HFF-Myc (cell line): Measurements from ENCODE around the gene LRPPRC.

Experiments used
- DNase-seq: peaks from one replicate; pipeline ENCODE4 v3.0.0-alpha.2; 2011; ENCODE audit warnings: low read depth; ENCODE audit errors: extremely low read depth
- H3K4me3 ChIP-seq: replicated peaks from 2 replicates; pipeline ENCODE4 v1.5.1; 2011; ENCODE audit warnings: low read depth, mild to moderate bottlenecking, control low read depth, low read length
- TF ChIP-seq, protein P1 (sequence below): IDR thresholded peaks from 2 replicates; pipeline ENCODE4 v1.5.1; 2012; ENCODE audit warnings: mild to moderate bottlenecking, low read depth, low read length, control low read depth; ENCODE audit errors: missing control alignments

Gene LRPPRC

DNA sequence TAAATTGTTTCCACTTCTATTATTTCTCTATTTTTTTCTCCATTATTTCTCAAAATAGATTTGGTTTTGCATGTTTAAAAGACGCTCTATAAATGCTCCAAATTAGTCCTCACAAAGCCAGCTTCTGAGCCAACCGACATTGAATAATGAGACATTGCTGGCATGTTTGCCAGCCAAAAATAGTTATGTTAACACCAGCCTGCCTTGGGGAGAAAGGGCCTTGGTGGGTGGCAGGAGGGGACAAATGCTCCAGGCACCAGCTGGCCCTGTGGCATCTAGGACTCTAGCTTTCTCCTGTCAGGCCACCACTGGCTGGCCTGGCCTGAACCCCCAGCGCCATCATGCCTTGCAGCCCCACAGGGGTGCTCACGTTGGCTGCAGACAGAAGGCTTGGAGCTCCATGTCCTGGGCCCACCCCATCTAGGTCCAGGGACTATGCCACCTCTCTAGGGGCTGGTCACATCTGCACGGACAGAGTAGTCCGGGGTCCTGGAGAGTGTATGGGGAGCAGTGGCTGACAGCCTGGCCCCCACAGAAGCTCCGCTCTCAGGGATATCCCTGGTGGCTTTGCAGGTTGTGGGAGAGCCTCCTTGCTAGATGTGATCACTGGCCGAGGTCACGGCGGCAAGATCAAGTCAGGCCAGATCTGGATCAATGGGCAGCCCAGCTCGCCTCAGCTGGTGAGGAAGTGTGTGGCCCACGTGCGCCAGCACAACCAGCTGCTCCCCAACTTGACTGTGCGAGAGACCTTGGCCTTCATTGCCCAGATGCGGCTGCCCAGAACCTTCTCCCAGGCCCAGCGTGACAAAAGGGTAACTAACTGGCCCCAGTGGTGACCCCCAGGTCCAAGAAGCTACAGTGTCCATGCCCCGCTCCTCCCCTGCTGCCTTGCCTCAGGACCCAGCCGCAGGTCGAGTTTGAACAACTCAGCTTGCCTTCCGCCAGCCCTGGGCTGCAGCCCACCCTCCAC lies 144.5 kb downstream of the LRPPRC start:
- H3K4me3 ChIP-seq, result no peak overlapping the region
- DNase-seq, result no peak
- TF ChIP-seq, protein P1, sequence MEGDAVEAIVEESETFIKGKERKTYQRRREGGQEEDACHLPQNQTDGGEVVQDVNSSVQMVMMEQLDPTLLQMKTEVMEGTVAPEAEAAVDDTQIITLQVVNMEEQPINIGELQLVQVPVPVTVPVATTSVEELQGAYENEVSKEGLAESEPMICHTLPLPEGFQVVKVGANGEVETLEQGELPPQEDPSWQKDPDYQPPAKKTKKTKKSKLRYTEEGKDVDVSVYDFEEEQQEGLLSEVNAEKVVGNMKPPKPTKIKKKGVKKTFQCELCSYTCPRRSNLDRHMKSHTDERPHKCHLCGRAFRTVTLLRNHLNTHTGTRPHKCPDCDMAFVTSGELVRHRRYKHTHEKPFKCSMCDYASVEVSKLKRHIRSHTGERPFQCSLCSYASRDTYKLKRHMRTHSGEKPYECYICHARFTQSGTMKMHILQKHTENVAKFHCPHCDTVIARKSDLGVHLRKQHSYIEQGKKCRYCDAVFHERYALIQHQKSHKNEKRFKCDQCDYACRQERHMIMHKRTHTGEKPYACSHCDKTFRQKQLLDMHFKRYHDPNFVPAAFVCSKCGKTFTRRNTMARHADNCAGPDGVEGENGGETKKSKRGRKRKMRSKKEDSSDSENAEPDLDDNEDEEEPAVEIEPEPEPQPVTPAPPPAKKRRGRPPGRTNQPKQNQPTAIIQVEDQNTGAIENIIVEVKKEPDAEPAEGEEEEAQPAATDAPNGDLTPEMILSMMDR, result no peak

DNA sequence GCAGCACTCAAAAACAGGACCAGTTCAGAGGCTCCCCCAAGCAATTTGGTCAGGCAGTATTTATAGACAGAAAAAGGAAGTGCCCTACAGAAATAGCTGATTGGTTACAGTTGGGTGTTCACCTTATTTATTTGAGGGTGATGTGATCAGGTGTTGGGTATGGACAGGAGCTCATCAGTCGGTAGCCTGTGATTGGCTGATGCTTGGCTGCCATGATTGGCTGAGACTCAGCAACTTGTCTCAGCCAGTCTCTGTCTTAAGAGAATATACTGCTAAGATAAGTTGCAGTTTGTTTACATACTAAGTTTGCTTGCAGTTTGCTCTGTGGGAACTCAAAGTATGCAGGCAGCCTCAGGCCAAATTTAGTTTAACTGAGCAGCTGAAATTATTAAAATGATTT lies 147.6 kb downstream of the LRPPRC start:
- no peak for DNase-seq
- TF ChIP-seq, protein P1, result no peak
- H3K4me3 ChIP-seq, result no peak overlapping the region

DNA sequence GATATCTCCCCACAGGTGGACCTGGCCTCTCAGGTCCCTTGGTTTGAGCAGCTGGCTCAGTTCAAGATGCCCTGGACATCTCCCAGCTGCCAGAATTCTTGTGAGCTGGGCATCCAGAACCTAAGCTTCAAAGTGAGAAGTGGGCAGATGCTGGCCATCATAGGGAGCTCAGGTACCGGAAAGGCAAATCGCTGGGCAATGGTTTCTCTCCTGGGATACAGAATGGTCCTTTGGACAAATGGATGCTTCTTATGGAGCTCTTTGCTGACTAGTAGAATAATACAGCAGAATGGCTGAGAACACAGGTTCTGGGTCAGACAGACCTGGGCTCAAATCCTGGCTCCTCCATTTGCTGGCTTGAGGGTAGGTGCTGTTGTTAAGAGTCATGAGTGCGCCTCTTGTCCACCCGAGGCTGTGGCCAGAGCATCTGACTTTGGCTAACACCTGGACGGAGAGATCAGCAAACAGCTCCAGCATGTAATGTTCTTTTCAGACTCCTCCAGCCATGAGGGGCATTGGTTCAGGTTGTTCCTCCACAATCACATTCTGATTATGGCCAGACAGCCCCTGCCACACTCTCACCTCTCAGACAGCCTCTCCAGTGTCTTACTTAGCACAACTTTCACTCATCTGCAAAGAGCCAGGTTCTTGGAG lies 149.5 kb downstream of the LRPPRC start:
- H3K4me3 ChIP-seq, result no peak overlapping the region
- no peak for DNase-seq
- TF ChIP-seq, protein P1, result no peak

DNA sequence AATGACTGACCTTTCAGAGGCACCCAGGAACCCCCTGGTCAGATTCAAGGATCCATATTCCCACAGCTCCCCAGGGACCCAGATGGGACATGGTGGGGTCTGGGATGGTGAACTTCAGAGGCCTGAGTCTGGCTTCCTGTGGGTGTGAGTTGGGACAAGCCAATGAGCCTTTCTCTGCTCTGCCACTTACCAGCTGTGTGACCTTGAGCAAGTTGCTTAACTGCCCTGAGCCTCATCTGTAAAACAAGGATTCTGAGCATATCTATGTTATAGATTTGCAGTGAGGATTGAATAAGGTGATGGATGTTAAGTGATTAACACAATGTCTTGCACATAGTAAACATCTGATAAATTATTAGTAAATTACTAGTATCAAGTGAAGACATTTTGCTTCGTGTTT lies 150.6 kb downstream of the LRPPRC start:
- DNase-seq, result no peak
- TF ChIP-seq, protein P1, result no peak
- H3K4me3 ChIP-seq, result no peak overlapping the region

DNA sequence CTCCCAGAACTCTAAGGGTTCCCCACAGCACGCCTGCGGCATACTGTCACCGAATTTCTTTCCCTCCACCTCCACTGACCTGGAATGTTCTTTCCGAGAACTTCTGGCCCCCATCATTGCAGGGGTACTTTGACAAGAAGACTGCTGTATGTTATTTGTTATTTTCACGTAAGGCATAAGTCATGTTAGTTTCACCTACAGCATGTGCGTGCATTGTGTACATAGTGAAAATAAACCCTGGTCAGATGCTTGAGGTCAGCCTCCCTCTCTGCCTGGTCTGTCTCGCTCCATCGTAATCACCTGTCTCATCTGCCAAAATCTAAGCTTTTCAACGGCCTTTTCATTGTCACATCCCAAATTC lies 152.9 kb downstream of the LRPPRC start:
- TF ChIP-seq, protein P1, result no peak
- DNase-seq, result no peak
- no peak overlapping the region for H3K4me3 ChIP-seq

DNA sequence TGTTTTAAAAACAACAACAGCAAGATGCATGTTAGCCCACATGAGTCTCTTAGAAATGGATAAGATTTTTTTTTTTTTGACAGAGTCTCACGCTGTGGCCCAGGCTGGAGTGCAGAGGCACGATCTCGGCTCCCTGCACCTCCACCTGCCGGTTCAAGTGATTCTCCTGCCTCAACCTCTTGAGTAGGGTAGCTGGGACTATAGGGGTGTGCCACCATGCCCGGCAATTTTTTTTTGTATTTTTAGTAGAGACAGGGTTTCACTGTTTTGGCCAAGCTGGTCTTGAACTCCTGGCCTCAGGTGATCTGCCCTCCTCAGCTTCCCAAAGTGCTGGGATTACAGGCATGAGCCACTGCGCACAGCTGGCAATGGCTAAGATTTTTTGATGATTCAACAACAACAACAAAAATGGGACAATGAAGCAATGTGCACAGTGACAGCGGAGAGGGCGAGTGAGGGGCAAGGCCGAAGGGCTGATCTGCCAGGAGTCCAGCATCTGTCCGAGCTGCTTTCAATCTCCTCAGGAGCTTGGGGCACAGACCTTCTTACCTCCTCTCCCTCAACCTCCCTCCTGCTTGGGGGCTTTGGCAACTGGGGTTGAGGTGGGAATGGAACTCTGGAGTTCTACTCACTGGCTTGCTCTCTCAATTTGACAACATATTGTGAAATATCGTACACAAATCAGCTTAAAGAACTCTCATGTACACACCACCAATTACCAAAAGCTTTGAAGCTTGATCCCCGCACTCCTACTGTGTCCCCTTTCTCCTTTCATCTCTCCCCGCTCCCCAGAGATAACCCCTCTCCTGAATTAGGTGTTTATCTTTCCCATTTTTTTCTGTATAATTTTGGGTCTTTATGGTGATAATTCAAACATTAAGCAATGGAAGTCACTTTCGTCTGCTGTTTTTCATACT lies 153.6 kb downstream of the LRPPRC start:
- DNase-seq, result no peak
- TF ChIP-seq, protein P1, result no peak
- H3K4me3 ChIP-seq, result no peak overlapping the region
